GM19238 (cell line): ENCODE results near the gene SLC25A46.
"Not testable (repeated sequence)": the region's sequence is repeated elsewhere in the genome, so short reads cannot be mapped to it uniquely, and the experiment has no call there.

Source experiments
- DNase-seq: peaks from one replicate; pipeline ENCODE4 v3.0.0; 2011; ENCODE audit warnings: low spot score; ENCODE audit not compliant: insufficient read length

SLC25A46 gene

GRCh38 chr5:110754181-110754580 is 15.4 kb downstream of the SLC25A46 start:
- no peak for DNase-seq

- DNase-seq: no peak
Measured at GRCh38 chr5:110757118-110757729, 18.4 kb downstream of the SLC25A46 start.

GRCh38 chr5:110760158-110760557 is 21.4 kb downstream of the SLC25A46 start:
- no peak for DNase-seq

DNA sequence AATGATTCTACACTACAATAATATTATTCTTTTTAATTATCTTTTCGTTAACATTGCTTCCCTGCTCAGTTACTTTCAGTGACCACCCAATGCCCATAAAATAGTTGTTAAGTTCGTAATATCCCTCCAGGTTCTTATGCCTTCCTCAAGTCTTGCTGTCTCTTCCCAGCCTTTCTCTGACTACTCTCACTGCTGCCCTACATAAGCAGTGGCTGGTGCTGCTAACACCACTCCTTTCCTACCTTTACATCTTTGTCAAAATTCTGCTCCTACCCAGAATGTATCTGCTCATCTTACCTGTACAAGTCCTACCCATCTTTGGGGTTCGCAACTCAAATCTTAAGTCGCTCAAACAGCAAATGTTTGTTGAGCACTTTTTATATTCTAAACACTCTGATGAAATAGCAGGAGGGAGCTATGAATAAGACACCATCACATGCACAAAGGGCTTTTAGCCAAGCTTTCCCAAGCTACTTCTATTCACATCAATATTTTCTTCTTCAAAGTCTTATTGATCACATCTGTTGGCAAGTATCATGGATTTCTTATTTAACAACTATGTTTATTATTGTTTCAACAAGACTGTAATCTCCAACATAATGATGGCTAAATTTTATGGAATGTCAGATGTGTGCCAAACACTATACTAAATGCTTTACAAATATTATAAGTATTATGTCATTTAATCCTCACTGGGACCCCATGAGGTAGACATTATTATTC is 29.5 kb downstream of the SLC25A46 start:
- no peak for DNase-seq

- DNase-seq: no peak
Measured at GRCh38 chr5:110769000-110769681, 30.3 kb downstream of the SLC25A46 start.

DNA sequence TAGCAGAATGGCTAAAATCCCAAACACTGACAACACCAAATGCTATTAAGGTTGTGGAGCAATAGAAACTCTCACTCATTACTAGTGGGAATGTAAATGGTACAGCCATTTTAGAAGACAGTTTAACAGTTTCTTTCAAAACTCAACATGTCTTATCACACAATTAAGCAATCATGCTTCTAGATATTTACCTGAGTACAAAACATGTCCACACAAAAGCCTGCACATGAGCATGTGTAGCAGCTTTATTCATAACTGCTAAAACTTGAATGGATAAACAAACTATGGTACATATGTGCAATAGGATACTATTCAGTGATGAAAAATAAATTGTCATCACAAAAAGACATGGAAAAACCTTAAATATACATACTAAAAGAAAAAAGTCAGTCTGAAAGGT is 31.5 kb downstream of the SLC25A46 start:
- no peak for DNase-seq

- no peak for DNase-seq
Measured at GRCh38 chr5:110784901-110785300, 46.1 kb downstream of the SLC25A46 start.

DNA sequence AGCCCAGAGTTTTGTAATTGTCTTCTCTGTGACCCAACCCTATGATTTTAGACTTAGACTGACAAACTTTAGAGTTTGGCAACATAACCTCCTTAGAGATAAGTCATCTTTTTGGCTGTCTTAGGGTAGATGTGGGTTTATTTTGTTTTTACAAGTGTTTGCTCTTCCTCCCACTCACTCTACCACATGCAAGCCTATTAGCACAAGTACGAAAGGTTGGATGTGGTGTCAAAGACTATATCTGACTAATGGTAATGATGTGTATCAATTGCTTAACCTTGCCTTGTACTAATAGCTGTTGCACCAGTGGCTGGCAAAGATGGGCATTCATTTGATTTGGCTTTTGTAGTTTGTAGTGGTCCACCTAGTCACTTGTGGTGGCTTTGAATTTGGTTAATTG is 46.5 kb downstream of the SLC25A46 start:
- no peak for DNase-seq

- not testable (repeated sequence) for DNase-seq
Measured at GRCh38 chr5:110788006-110788405, 49.2 kb downstream of the SLC25A46 start.

GRCh38 chr5:110790673-110791072 is 51.9 kb downstream of the SLC25A46 start:
- no peak for DNase-seq

DNA sequence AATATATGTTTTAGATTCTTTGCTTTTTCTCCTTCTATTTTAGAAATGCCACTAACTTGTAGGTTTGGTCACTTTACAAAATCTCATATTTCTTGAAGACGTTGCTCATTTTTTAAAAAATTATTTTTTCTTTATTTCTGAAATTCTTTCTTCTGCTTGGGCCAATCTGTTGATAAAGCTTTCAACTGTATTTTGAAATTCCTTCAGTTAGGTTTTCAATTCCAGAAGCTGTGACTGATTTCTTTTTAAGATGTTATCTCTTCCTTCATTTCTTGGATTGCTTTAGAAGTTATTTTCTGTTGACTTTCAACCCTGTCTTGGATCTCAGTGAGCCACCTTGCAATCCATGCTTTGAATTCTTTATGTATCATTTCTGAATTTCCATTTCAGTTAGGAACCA is 64.2 kb downstream of the SLC25A46 start:
- DNase-seq: no peak

- DNase-seq: no peak
Measured at GRCh38 chr5:110803467-110804326, 64.9 kb downstream of the SLC25A46 start.

DNA sequence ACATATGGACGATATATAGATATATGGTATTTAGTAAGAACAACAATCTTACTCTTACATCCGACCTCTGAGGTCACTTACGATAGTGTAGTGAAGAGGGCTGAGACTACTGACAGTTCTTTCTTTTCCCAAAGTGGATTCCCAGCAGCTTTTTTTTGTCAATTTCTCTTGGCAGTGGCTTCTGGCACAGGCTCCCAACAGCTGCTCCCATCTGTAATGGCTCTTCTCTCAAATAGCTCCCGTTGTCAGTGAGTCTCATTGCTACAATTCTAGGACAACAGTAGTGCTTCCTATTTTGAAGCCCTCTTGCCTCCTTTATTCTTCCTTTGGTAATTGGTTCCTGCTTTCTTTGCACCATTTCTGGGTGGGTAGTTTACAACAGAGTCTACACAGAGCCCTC is 68.4 kb downstream of the SLC25A46 start:
- no peak for DNase-seq

GRCh38 chr5:110809006-110809405 is 70.2 kb downstream of the SLC25A46 start:
- DNase-seq: no peak
